Measurements from ENCODE around the gene IQGAP2.

IQGAP2 gene

DNA sequence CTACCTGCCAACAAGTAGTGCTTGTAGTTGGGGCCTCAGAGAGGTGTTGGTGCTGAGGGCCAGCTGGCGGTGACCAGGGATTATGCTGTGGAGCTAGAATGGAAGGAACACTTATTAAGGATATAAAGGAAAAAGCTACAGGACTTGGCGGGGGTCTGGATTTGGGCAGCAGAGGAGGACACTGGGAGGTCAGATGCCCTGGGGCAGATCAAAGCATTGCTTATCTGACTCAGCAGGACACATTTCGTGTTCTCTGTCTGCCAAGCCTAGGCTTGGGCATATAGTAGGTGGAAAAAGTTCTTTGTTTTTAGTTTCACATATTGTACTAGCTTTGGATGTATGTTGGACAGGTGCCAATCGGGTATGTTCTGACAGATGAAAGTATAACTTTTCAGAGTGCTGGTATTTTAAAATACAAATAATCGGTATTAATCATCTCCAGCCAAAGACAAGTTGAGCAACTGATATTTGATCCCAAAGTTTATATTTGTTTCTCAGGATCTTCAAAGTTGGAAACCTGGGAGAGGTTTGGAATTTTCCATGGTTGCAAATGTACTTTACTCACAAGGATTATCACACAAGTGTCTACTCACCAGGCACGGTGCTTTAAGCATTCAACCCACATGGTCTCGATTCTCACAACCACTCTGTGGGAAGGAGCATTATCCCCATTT lies 69.4 kb downstream of the IQGAP2 start:
- in situ Hi-C loops (cut with MboI; ENCODE audit: low pct_unique_long_range_greater_than_20kb, low sequenced_read_pairs, unreplicated experiment): no loop called here
- DNase-seq (ENCODE audit: low spot score): no peak
- TF ChIP-seq CTCF (IDR thresholded peaks at IDR 0.05; ENCODE audit: extremely low read depth, insufficient read depth, missing control alignments): no peak

- DNase-seq (ENCODE audit: low spot score): no peak
- in situ Hi-C loops (cut with MboI; ENCODE audit: low pct_unique_long_range_greater_than_20kb, low sequenced_read_pairs, unreplicated experiment): no loop called here
- no peak for TF ChIP-seq CTCF (IDR thresholded peaks at IDR 0.05; ENCODE audit: extremely low read depth, insufficient read depth, missing control alignments)
Measured at GRCh38 chr5:76473009-76473336, 69.9 kb downstream of the IQGAP2 start.

DNA sequence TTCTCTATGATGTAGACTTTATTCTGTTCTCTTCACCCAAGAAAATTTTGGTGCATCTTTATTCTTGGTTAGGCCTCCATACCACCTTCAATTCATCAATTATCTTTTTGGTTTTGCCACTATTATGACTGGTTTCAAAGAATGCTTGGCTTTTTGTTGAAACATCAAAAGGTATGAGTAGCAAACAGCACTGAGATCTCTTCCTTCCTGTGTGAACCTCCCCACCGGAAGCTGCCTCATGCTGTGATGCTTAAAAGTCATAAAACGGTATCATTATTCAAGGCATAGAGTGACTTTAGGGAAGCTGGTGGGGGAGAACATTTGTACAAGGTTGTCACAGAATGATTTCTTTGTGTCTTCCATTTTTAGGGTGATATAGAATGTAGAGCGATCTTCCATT lies 70.6 kb downstream of the IQGAP2 start:
- TF ChIP-seq CTCF (IDR thresholded peaks at IDR 0.05; ENCODE audit: extremely low read depth, insufficient read depth, missing control alignments): no peak
- in situ Hi-C loops (cut with MboI; ENCODE audit: low pct_unique_long_range_greater_than_20kb, low sequenced_read_pairs, unreplicated experiment): no loop called here
- peak; percentile 15 for DNase-seq (ENCODE audit: low spot score)

DNA sequence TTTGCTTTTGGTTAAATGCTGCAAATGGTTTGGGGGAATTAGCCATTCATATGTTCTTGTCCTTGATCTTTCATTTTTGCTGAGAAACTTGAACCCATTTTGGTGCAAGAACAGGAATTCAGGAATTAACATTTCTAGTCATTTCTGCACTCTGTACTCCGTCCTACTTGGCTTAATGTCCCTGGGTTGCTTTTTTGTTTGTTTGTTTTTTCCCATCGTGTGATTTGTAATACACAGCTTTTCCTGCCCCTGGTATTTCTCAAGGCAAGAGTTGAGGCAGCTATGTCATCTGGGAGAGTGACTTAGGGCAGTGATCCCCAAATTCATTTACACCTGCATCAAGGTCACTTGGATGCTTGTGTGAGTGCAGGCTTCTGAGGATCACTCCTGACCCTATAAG lies 71.3 kb downstream of the IQGAP2 start:
- in situ Hi-C loops (cut with MboI; ENCODE audit: low pct_unique_long_range_greater_than_20kb, low sequenced_read_pairs, unreplicated experiment): no loop called here
- no peak for DNase-seq (ENCODE audit: low spot score)
- no peak for TF ChIP-seq CTCF (IDR thresholded peaks at IDR 0.05; ENCODE audit: extremely low read depth, insufficient read depth, missing control alignments)

DNA sequence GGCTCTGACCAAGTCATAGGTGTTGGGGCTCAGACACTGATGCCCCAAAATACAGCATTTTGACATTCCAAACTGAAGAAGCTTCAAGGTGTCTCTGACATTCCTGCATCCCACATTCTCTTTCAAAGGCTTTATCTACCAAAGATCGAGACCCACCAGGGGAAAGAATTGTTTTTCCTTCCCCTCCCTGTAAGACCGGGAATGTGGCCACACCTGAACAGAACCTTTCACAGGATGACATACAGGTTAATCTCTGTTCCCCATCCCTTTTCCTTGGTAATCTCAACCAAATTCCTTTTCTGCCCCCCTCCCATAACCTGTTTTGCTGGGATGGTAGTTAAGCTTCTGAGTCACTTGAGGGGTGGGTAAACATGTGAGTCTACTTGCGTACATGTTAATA lies 72.3 kb downstream of the IQGAP2 start:
- no peak for TF ChIP-seq CTCF (IDR thresholded peaks at IDR 0.05; ENCODE audit: extremely low read depth, insufficient read depth, missing control alignments)
- no peak for DNase-seq (ENCODE audit: low spot score)
- in situ Hi-C loops (cut with MboI; ENCODE audit: low pct_unique_long_range_greater_than_20kb, low sequenced_read_pairs, unreplicated experiment): no loop called here

DNA sequence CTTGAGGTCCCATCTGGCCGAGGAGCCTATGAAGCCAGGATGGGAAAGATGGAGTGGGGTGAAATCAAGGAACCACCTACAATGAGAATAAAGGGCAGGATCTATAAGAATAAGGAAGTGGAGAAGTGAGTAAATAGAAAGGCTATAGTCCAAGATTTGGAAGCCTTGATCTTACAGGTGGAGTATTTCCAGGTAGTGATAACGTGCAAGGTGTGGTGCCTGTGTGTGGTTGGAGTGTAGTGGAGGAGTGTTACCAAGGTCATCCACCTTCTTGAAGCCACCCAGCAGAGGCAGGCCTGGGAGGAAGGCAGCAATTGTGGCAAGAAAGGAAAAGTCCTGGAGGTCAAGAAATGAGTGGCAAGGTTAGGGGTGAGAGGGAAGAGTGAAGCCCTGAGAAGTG lies 72.9 kb downstream of the IQGAP2 start:
- no peak for TF ChIP-seq CTCF (IDR thresholded peaks at IDR 0.05; ENCODE audit: extremely low read depth, insufficient read depth, missing control alignments)
- no peak for DNase-seq (ENCODE audit: low spot score)
- in situ Hi-C loops (cut with MboI; ENCODE audit: low pct_unique_long_range_greater_than_20kb, low sequenced_read_pairs, unreplicated experiment): no loop called here
